D721Med (cell line): ENCODE data around the gene NELFB.

Experiments used
- DNase-seq: peaks from one replicate; pipeline ENCODE4 v3.0.0; 2011; ENCODE audit warnings: low spot score; ENCODE audit not compliant: insufficient read length
- FAIRE-seq: peaks from 2 replicates; lab custom pipeline; 2011; peaks lifted over from hg19 to GRCh38; lab: Jason Lieb, UNC
- CTCF ChIP-seq: IDR thresholded peaks from 2 replicates; pipeline ENCODE4 v1.5.1; 2012; ENCODE audit warnings: mild to moderate bottlenecking, control low read depth; ENCODE audit not compliant: insufficient read depth; ENCODE audit errors: missing control alignments

NELFB gene

GRCh38 chr9:137314561-137315560 lies 59.7 kb downstream of the NELFB start:
- no peak for TF ChIP-seq CTCF

GRCh38 chr9:137315581-137316011 lies 60.5 kb downstream of the NELFB start:
- DNase-seq = peak; percentile 21
- no peak for TF ChIP-seq CTCF
- FAIRE-seq = no peak

More at GRCh38 chr9:137314561-137315560, 59.7 kb downstream of the NELFB start:
- FAIRE-seq = no peak
- DNase-seq = peak; percentile 20

- peak; percentile 23 for DNase-seq
- no peak for FAIRE-seq
- no peak for TF ChIP-seq CTCF
These were observed 61.2 kb downstream of the NELFB start for GRCh38 chr9:137316012-137316981.

- no peak for TF ChIP-seq CTCF
- DNase-seq (peak; percentile 15), FAIRE-seq (no peak)
These were observed 62.0 kb downstream of the NELFB start for GRCh38 chr9:137317021-137317717.

- DNase-seq (peak; percentile 16), FAIRE-seq (no peak)
- no peak for TF ChIP-seq CTCF
These were observed 62.8 kb downstream of the NELFB start for GRCh38 chr9:137317718-137318511.

- no peak for TF ChIP-seq CTCF
- DNase-seq (no peak), FAIRE-seq (no peak)
These were observed 63.5 kb downstream of the NELFB start for GRCh38 chr9:137318602-137319001.
